ENCODE data around the gene PABPN1L. TPM values are rescaled to one million over a fixed set of nuclear protein-coding genes. Genes with fewer than 3 reads are reported as not detected.

PABPN1L gene
- total and polyA plus RNA-seq, 2 of the 8 experiments (the other 6 are each of a cell fraction or from before 2014, with no cell fraction given): not detected

GRCh38 chr16:88878967-88879787, 12.7 kb upstream of the PABPN1L start:
- Histone ChIP-seq H2AK5ac (ENCODE audit: low read depth, low read length) (no peak overlapping the region), H2BK12ac (ENCODE audit: low read depth, low read length) (no peak overlapping the region), H3K9me3 (ENCODE audit: insufficient read depth in 2 of 2, low read depth in 1 of 2, low read length in 1 of 2) (no peaks in the 10 kb centered on the region; a peak in 1 of 4 replicates), H3K27ac (ENCODE audit: low read depth, low read length) (no peak overlapping the region), H2BK120ac (replicated peaks; ENCODE audit: low read depth, low read length) (no peak overlapping the region), H3K79me2 (ENCODE audit: control insufficient read depth in 1 of 2, insufficient read depth in 2 of 2, low read length in 2 of 2) (no peaks in the 10 kb centered on the region), H3K9ac (replicated peaks in 1 of 4; ENCODE audit: extremely low read depth in 1 of 4, low read depth in 3 of 4, low read length in 3 of 4) (no peak overlapping the region), H2BK20ac (ENCODE audit: low read length) (no peak overlapping the region), H3K56ac (replicated peaks; ENCODE audit: insufficient read length, low read depth, low read length) (no peak overlapping the region), H2BK15ac (ENCODE audit: low read length) (no peak overlapping the region), H2BK5ac (ENCODE audit: low read depth, low read length) (0 out of 2 replicates have a peak overlapping the region, but pooled peaks have one; percentile 6), H3K4ac (replicated peaks; ENCODE audit: insufficient read length, low read depth, low read length) (no peak overlapping the region), H3K14ac (ENCODE audit: insufficient read length) (no peak overlapping the region), H3K36me3 (ENCODE audit: control insufficient read depth in 2 of 4, insufficient read depth in 4 of 4, low read length in 3 of 4) (no peaks in the 10 kb centered on the region), H3K27me3 (replicated peaks in 1 of 4; ENCODE audit: control insufficient read depth in 3 of 4, extremely low read depth in 1 of 4, insufficient read depth in 3 of 4, low read length in 3 of 4) (peaks cover 0 to 7% (median 1%) of the 10 kb centered on the region in 4 experiments; a peak in 2 of 7 replicates), H3K23me2 (ENCODE audit: low read depth, low read length) (no peaks in the 10 kb centered on the region; the same call in 1 of the 2 replicates), H3K23ac (ENCODE audit: insufficient read length) (no peak overlapping the region), H2AFZ (ENCODE audit: low read length) (no peak overlapping the region), H4K20me1 (replicated peaks in 1 of 2; ENCODE audit: control insufficient read depth in 1 of 2, insufficient read depth in 2 of 2, low read length in 2 of 2) (peaks cover 0 to 4% of the 10 kb centered on the region in 2 experiments), H4K8ac (ENCODE audit: extremely low read depth, insufficient read depth, low read length) (peak overlapping the region; percentile 76), H3K79me1 (ENCODE audit: low read depth, low read length) (no peaks in the 10 kb centered on the region; the same call in 1 of the 2 replicates), H3K4me1 (replicated peaks in 1 of 4; ENCODE audit: control insufficient read depth in 3 of 4, insufficient read depth in 4 of 4, low read length in 3 of 4) (peaks cover 0 to 9% (median 4%) of the 10 kb centered on the region in 4 experiments; a peak in 4 of 7 replicates), H3K18ac (ENCODE audit: extremely low read depth, low read length) (no peak overlapping the region), H4K5ac (ENCODE audit: insufficient read length, low read depth, low read length) (no peak overlapping the region), H3K4me2 (ENCODE audit: insufficient read depth in 1 of 2, low read depth in 2 of 2, low read length in 2 of 2) (no peak overlapping the region), H4K91ac (replicated peaks; ENCODE audit: insufficient read length, low read length) (no peak overlapping the region), H3K4me3 (ENCODE audit: extremely low read depth in 1 of 4, insufficient read depth in 2 of 4, low read depth in 3 of 4, low read length in 4 of 4) (no peak overlapping the region)
- ChIA-PET POLR2A (ENCODE audit: partially characterized antibody) (interaction anchor here (0.6 to 1.5 kb wide), 2 partner anchors 69 to 1438 kb away, joined by 3 to 5 read pairs; no protein-coding TSS in a partner anchor), CTCF (ENCODE audit: partially characterized antibody) (interaction anchor here (0.6 to 4.4 kb wide), 15 partner anchors 10 to 392 kb away, joined by 3 to 15 read pairs (median 4); no protein-coding TSS in a partner anchor)
- TF ChIP-seq GTF2F1 (IDR thresholded peaks at IDR 0.05; ENCODE audit: borderline replicate concordance, low read depth, low read length) (no peak), CTCF (IDR thresholded peaks at IDR 0.05; ENCODE audit: control extremely low read depth in 1 of 3, insufficient read depth in 1 of 3, low read depth in 1 of 3, low read length in 3 of 3) (peak in 1 of 3 experiments; percentile 11; a peak in 1 of 4 replicates), RFX5 (IDR thresholded peaks at IDR 0.05; ENCODE audit: borderline replicate concordance, low read depth, low read length) (no peak)
- DNase-seq (ENCODE audit: low read depth in 1 of 2, low spot score in 2 of 2) (no peak), FAIRE-seq (no peak)
- WGBS, 2 experiments (ENCODE audit: extremely low coverage in 1 of 2, insufficient coverage in 1 of 2, insufficient read length in 1 of 2, insufficient replicate concordance in 2 of 2, low coverage in 1 of 2, low lambda C conversion rate in 2 of 2, missing lambda C conversion rate in 1 of 2): 89% methylated on average over 45 of the region's 45 CpGs; no CpG with 5 or more reads in 1 of the 2 experiments

All from H1 (cell line).